Nephron (organoid): ENCODE data around the gene PRMT2.

Source experiments
- H3K27ac Mint-ChIP-seq, 3 experiments: 2 replicates each; pipeline ENCODE4 v1.8.0; 2020; ENCODE audit warnings: mixed read lengths in 3 of 3, mild to moderate bottlenecking in 2 of 3, moderate library complexity in 1 of 3
- H3K27me3 Mint-ChIP-seq: 2 replicates; pipeline ENCODE4 v1.8.0; 2021; ENCODE audit warnings: low read depth, mild to moderate bottlenecking, moderate library complexity, mixed read lengths
- H3K36me3 Mint-ChIP-seq: 2 replicates; pipeline ENCODE4 v1.8.0; 2020; ENCODE audit warnings: low read depth, mixed read lengths
- H3K4me1 Mint-ChIP-seq: 2 replicates; pipeline ENCODE4 v1.8.0; 2020; ENCODE audit warnings: mixed read lengths
- H3K4me3 Mint-ChIP-seq, 3 experiments: 2 replicates each; pipeline ENCODE4 v1.8.0; 2020; ENCODE audit warnings: mild to moderate bottlenecking in 3 of 3, mixed read lengths in 3 of 3, moderate library complexity in 2 of 3
- H3K9me3 Mint-ChIP-seq: 2 replicates; pipeline ENCODE4 v1.8.0; 2020; ENCODE audit warnings: mixed read lengths
- CTCF ChIP-seq, 3 experiments: fragments of 200-600 bp; sonication (generic); IDR thresholded peaks; one replicate each; pipeline ENCODE4 v1.5.0; 2021; ENCODE audit warnings: antibody characterized with exemption in 3 of 3; ENCODE audit not compliant: unreplicated experiment in 3 of 3

PRMT2 gene

GRCh38 chr21:46618738-46619379, 16.6 kb upstream of the PRMT2 start:
- Mint-ChIP-seq H3K27ac (no peak overlapping the region), H3K4me1 (peaks cover 7% of the 10 kb centered on the region), H3K27me3 (peaks cover 10% of the 10 kb centered on the region), H3K4me3 (no peak overlapping the region), H3K36me3 (no peaks in the 10 kb centered on the region), H3K9me3 (peaks cover 14% of the 10 kb centered on the region)
- no peak for TF ChIP-seq CTCF (IDR thresholded peaks at IDR 0.05; ENCODE audit: unreplicated experiment in 3 of 3)

GRCh38 chr21:46619846-46620245, 15.6 kb upstream of the PRMT2 start:
- H3K27me3 Mint-ChIP-seq: peaks cover 1% of the 10 kb centered on the region
- H3K4me1 Mint-ChIP-seq: peaks cover 7% of the 10 kb centered on the region
- H3K4me3 Mint-ChIP-seq: no peak overlapping the region
- H3K27ac Mint-ChIP-seq: no peak overlapping the region
- no peak for TF ChIP-seq CTCF (IDR thresholded peaks at IDR 0.05; ENCODE audit: unreplicated experiment in 3 of 3)
- peaks cover 6% of the 10 kb centered on the region for H3K9me3 Mint-ChIP-seq
- H3K36me3 Mint-ChIP-seq: no peaks in the 10 kb centered on the region

- Mint-ChIP-seq H3K4me3 (no peak overlapping the region), H3K4me1 (peaks cover 7% of the 10 kb centered on the region), H3K9me3 (peaks cover 11% of the 10 kb centered on the region)
Measured at GRCh38 chr21:46620846-46621245, 14.6 kb upstream of the PRMT2 start.

GRCh38 chr21:46621457-46622182, 13.9 kb upstream of the PRMT2 start:
- peaks cover 7% of the 10 kb centered on the region for H3K4me1 Mint-ChIP-seq
- no peaks in the 10 kb centered on the region for H3K36me3 Mint-ChIP-seq
- peaks cover 6% of the 10 kb centered on the region for H3K27me3 Mint-ChIP-seq
- TF ChIP-seq CTCF (IDR thresholded peaks at IDR 0.05; ENCODE audit: unreplicated experiment in 3 of 3): no peak
- peaks cover 12% of the 10 kb centered on the region for H3K9me3 Mint-ChIP-seq
- H3K4me3 Mint-ChIP-seq: no peak overlapping the region
- H3K27ac Mint-ChIP-seq: peak overlapping the region; percentile 74 to 92 (median 84)

More at GRCh38 chr21:46620846-46621245, 14.6 kb upstream of the PRMT2 start:
- Mint-ChIP-seq H3K27ac (peak overlapping the region in 1 of 3 experiments; percentile 50), H3K36me3 (no peaks in the 10 kb centered on the region), H3K27me3 (no peaks in the 10 kb centered on the region)
- TF ChIP-seq CTCF (IDR thresholded peaks at IDR 0.05; ENCODE audit: unreplicated experiment in 3 of 3): no peak

- Mint-ChIP-seq H3K27ac (peak overlapping the region; percentile 74 to 92 (median 84)), H3K4me1 (peaks cover 7% of the 10 kb centered on the region), H3K27me3 (peaks cover 6% of the 10 kb centered on the region), H3K36me3 (no peaks in the 10 kb centered on the region), H3K9me3 (peaks cover 15% of the 10 kb centered on the region), H3K4me3 (no peak overlapping the region)
- no peak for TF ChIP-seq CTCF (IDR thresholded peaks at IDR 0.05; ENCODE audit: unreplicated experiment in 3 of 3)
Measured at GRCh38 chr21:46622226-46622625, 13.2 kb upstream of the PRMT2 start.
